GM15510 (cell line): ENCODE results near the gene MBOAT2.

Experiments
- POLR2A ChIP-seq: IDR thresholded peaks from 3 replicates; pipeline ENCODE4 v1.6.1; 2011; ENCODE audit warnings: borderline replicate concordance; ENCODE audit not compliant: insufficient read length; ENCODE audit errors: extremely low read depth

Gene MBOAT2

DNA sequence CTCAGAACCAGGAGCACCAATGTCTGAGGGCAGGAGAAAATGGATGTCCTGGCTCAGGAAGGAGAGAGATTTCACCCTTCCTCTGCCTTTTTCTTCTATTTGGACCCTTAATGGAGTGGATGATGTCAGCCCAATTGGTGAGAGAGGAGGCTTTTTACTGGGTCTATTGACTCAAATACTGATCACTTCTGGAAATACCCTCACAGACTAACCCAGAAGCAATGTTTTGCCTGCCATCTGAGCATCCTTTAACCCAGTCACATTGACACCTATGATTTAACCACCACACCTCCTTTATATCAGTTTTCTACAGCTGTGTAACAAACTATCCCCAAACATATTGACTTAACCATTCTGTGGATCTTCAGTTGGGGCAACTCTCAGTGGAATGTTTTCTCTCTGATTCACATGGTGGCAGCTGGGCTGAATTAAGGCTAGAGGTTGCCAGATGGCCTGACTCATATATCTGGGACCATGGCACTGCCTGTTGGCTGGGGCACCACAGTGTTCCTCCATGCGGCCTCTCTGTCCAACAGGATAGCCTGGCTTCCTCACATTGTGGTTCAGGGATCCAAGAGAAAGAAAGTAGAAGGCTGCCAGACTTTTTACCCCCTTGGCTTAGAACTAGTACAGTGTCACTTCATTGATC is 18.2 kb upstream of the MBOAT2 start:
- no peak for TF ChIP-seq POLR2A

DNA sequence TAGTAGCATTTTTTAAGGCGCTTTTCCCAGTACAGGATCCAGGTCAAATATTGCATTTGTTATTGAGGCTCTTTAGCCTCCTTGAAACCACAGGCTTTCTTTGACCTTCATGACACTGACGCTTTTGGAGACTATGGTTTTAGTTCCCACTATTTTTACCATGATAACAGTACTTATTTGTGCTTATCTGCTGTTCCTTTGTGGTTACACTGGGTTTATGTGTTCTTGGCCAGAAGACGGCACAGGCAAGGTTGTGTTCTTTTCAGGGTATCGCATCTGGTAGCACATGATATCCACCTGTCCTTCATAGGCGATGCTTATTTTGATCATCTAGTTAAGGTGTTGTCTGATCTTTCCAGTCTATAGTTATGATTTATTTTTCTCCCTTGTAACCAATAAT is 16.8 kb upstream of the MBOAT2 start:
- no peak for TF ChIP-seq POLR2A

DNA sequence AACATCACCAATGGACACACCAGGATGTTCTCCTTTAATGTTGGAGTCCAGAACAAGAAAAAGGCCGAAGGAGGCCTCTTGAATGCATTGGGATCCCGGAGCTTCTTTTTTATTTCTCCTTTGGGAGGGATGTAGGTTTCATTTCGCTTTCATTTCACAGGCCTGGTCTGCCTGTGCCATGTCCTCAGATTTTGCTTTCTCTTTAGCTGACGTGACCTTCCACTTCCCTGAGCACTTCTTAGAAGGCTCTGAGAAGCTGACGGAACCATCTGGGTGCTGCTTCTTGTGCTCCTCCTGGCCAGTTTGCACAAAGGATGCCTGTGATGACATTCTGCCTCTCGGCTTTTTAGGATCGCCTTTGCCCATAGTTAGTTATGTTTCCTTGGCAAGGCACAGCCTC is 15.1 kb upstream of the MBOAT2 start:
- TF ChIP-seq POLR2A = no peak

DNA sequence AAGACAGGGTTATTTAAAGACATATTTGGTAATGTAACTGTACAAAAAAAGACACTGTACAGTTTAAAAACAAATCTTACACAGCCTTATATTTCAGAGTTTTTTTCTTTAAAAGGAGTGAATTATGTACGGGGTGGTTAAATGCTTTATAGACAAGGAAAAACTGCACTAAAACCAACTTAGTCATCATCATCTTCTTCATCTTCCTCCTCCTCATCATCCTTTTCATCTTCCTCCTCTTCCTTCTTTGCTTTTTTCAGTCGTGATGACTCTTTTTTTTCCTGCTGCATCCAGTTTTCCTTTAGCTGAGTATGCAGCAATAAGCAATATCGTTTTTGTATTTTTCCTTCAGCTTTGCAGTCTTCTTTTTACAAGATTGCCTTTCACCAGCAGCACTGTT is 14.6 kb upstream of the MBOAT2 start:
- TF ChIP-seq POLR2A = no peak

DNA sequence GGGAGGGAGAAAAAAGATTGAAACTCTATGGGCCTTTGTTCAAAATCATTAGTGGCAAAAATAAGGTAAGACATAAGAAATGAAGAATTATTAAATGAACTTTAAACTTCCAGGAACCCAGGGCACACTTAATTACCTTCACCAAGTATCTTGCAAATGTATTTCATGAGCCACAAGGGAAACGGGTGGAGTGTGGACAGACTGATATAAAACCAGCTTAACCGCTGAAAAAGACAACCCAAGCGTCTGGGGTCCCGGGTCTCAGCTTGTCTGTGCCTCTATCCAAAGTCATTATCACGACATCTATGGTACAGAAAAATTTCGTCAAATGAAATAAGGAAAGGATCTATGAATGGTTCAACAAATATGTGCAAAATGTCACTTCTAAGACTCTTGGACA is 13.9 kb upstream of the MBOAT2 start:
- no peak for TF ChIP-seq POLR2A

DNA sequence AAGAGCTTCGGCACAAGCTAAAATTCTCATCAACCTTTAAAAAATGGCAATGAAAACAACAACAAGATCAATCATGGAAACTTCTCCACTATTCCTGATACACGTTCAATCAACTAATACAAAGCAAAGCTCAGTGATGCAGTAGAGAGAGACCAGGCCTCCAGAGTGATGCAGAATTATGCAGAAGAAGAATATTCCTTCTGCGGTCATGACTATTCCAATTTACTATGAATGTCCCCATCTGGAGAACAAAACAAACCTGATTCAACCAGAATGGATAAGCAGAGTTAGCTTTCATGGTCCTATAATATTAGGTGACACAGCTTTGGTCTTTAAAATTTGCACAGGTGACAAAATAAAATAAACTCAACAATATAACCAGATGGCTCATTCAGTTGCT is 12.5 kb upstream of the MBOAT2 start:
- no peak for TF ChIP-seq POLR2A

DNA sequence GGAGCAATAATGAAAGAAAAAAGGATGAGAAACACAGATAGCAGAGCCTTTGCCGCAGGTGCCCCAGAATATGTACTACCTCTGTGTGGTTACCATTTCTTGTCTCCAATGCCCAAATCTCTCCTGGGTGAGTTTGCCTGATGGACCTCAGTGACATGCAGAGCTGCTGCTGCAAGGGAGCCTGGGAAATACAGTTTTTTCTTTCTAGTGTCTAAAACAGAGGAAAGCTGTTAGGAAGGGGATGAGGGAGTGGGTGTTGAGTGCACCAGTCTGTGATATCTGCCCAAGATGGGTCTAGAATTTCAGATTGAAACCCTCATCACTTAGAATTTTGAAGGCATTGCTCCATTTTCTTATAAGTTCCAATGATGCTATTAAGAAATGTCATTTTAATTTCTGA is 9.9 kb upstream of the MBOAT2 start:
- TF ChIP-seq POLR2A = no peak

DNA sequence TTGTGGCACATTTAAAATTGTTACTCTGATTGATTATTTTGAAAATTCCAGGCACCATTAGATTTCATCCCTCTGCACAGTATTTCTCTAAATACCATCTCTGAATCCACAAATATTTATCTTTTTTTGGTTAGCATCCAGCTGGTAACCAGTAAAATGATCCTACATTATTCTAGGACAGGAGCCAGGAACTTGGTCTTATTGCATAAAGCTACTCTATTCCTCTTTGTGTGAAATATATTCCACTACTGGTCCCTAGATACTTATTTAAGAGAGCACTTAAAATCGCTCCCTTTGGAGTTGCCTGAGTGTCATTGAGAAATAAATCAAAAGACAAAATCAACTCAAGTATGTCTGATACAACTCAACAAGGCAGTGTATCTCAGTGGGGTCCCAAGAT is 7.4 kb upstream of the MBOAT2 start:
- no peak for TF ChIP-seq POLR2A

DNA sequence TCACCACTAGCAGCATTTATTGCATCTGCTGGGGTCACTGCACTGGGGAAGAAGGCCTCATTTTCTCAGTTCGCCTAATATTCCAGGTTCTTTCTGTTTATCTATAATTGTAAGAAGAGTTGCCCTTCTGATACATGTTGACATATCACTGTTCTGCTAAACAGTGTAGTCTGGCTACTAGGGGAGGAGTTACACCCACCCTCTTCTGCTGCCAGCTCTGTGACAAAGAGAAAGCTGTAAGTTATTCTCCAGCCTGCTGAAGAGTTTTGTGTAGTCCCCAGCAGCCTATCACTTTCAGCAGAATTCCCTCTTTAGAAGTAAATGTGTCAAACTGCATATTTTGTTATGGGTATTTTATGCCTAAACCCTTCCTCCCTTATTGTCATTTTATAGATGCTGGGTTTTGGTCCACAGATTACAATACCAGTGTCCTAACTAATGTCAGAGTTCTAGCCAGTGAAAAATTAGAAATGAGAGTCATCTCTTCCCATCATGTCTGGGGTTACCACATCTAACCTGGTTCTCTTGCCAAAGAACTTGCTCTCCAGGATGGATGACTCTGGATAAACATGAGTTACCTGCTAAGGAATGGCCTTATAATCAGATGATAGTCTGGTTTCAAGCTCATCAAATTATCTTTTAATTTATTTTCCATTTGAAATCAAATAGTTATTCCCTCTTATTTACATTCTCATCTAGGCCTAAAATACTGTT is 5.6 kb upstream of the MBOAT2 start:
- no peak for TF ChIP-seq POLR2A

DNA sequence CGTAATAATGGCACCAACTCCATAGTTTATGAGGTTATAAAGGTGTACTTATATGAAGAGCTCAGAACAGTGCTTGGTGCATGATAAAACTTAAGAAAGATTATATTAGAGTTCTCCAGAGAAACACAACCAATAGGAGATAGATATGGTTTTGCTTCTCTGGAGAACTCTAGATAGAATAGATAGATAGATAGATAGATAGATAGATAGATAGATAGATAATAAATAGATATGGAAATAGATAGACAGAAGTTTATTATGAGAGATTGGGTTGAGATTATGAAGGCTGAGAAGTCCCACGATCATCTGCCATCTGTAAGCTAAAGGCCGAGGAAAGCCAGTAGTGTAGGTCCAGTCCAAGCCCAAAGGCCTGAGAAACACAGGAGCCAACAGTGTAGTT is 2.9 kb upstream of the MBOAT2 start:
- TF ChIP-seq POLR2A = no peak

DNA sequence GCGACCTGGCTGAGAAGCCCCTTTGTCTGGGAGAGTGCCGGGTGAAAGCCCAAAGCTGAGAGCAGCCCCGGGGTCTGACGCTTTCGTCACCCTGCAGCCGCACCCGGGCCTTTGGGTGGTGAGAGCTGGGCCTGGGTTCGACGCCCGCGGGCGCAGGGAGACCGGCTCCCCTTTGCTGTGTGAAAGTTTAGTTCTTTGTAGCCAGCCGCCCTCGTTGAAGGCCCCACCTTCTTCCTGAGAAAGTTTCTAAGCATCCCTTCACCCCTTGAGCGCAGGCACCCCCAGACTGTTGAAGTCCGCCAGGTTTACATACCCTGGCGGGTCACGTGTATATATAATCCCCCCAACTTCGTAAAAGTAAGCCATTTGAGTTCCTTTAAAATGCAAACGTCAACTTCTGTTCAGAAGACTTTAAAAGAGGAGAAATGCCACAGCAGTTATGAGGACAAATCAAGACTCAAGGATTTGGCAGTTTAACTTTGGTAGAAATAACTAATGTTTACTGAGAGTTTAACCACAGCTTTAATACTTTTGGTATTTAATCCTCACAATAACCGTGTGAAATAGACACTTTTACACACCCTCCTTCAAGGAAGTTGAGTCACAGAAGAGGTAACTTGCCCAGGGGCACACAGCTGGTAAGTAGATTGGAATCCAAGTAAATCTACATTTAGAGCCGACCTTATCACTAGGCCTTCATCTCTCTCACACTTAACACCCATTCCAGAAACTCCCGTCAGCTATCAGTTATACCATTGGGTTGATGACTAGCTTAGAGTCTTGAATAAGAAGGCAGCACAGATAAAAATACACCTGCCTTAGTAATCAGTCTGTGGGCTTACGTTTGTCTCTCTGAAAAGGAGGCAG is 1.1 kb upstream of the MBOAT2 start:
- TF ChIP-seq POLR2A = no peak

DNA sequence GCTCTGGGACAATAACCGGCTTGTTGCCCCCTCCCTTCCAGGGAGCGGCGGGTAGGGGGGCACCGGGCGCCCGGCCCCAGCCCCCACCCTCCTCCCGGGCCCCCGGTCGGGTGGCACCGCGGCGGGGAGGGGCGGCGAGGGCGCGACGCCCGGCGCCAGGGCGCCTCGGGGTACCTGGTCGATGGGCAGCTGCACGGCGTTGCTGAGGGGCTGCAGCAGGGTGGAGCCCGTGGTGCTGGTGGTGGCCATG is 193 bp downstream of the MBOAT2 start:
- TF ChIP-seq POLR2A = no peak

DNA sequence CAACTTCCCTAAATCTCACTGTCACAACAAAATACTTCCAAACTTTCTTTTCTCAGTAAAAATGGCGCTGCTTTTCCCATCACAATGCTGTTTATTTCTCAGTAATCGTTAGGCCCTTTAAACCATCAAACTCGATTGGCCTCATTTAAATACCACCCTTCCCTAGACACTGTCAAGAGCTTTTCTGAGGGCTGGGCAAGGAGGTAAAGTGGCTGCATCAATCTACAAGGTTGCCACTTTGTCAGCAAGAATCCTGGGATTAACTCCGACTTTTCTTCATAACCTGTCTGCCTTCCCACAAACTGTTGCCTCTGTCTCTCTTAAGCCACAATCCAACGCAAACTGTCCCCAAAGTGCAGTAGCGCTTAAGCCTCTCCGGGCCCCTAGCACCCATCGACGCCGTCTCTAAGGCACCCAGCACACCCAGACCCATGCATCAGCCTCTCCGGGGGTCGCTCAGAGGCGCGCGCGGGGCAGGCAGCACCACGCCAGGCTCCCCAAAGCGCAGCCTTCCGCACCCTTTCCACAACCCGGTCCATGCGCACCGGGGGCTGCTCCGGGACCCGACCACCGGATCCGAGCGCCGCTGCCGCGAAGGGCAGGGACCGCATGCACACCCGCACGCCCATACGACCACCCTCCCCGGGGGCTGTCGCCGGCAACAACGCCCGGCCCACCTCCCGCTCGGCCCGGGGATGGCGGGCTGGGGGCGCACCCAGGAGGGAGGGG is 683 bp downstream of the MBOAT2 start:
- TF ChIP-seq POLR2A = no peak

DNA sequence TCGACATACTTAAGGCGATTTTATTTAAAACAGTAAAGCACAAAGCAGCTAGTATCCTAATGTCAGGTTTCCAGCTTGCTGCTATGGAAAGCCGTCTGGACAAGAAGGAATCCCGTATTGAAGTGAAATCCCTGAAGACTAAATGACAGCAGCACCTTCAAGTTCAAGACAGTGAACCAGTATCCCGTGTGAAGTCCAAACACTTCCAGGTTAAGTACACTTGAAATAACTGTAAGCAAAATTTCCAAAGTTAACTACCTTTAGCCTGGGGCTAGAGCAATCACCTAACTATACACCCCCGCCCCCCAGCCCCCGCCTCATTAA is 1.2 kb downstream of the MBOAT2 start:
- no peak for TF ChIP-seq POLR2A

DNA sequence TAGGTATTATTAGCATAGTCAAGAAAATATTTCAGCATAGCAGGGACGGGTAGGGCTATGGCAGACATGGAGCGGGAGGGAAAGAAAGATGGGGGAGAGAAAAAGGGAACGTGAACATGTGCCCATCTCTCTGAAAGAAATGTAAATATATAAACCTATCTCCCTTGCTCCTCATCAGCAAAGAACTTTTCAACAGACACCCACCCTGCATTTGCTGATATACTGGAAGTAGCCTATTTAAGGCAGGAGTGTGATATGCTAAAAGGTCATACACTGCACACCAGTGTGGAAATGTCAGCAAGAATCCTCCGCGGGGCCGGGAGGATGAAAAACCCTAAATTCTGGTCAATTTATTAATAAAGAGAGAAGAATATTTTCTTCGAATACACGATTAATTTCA is 1.7 kb downstream of the MBOAT2 start:
- TF ChIP-seq POLR2A = no peak
